WTC11 (cell line): ENCODE measurements around the gene OR2F1.

Source experiments
- ATF2 ChIP-seq: sonication (generic); formaldehyde crosslinking; IDR thresholded peaks from 2 replicates; pipeline ENCODE4 v1.8.1; 2022; ENCODE audit warnings: low read depth, missing genetic modification reagents, borderline replicate concordance
- CBFB ChIP-seq: sonication (generic); formaldehyde crosslinking; IDR thresholded peaks from 2 replicates; pipeline ENCODE4 v1.8.1; 2022; ENCODE audit warnings: mild to moderate bottlenecking, low read depth, missing genetic modification reagents
- CTCF ChIP-seq: fragments of 200-600 bp; IDR thresholded peaks from 2 replicates; pipeline ENCODE4 v1.8.0; 2022; ENCODE audit warnings: antibody characterized with exemption
- FOXK1 ChIP-seq: sonication (generic); formaldehyde crosslinking; IDR thresholded peaks from 2 replicates; pipeline ENCODE4 v1.8.0; 2022; ENCODE audit warnings: mild to moderate bottlenecking, moderate library complexity, missing genetic modification reagents
- JUN ChIP-seq: sonication (generic); formaldehyde crosslinking; IDR thresholded peaks from 2 replicates; pipeline ENCODE4 v1.8.0; 2023; ENCODE audit warnings: mild to moderate bottlenecking, missing genetic modification reagents
- KAT7 ChIP-seq: sonication (generic); formaldehyde crosslinking; IDR thresholded peaks from 2 replicates; pipeline ENCODE4 v1.8.1; 2023; ENCODE audit warnings: missing genetic modification reagents, mild to moderate bottlenecking, borderline replicate concordance
- MAX ChIP-seq: sonication (generic); formaldehyde crosslinking; IDR thresholded peaks from 2 replicates; pipeline ENCODE4 v1.8.0; 2022; ENCODE audit warnings: mild to moderate bottlenecking, missing genetic modification reagents
- TCF7 ChIP-seq: sonication (generic); formaldehyde crosslinking; IDR thresholded peaks from 2 replicates; pipeline ENCODE4 v1.8.0; 2022; ENCODE audit warnings: mild to moderate bottlenecking, low read depth, missing genetic modification reagents, moderate library complexity
- TP53 ChIP-seq: sonication (generic); formaldehyde crosslinking; IDR thresholded peaks from 2 replicates; pipeline ENCODE4 v1.8.1; 2023; ENCODE audit warnings: mild to moderate bottlenecking, missing genetic modification reagents

- no peak for TF ChIP-seq CBFB (CRISPR knock-in tag)
- no peak for TF ChIP-seq CTCF
- no peak for TF ChIP-seq ATF2 (CRISPR knock-in tag)
- no peak for TF ChIP-seq KAT7 (CRISPR knock-in tag)
- no peak for TF ChIP-seq JUN
- TF ChIP-seq TCF7 (CRISPR knock-in tag): no peak
- TF ChIP-seq TP53 (CRISPR knock-in tag): no peak
- no peak for TF ChIP-seq MAX (CRISPR knock-in tag)
- TF ChIP-seq FOXK1 (CRISPR knock-in tag): no peak
Observed at GRCh38 chr7:143945423-143945822, 9.2 kb upstream of the OR2F1 start.
